ENCODE data around the gene ZBTB16. TPM values are rescaled to one million over a fixed set of nuclear protein-coding genes. Genes with fewer than 3 reads are reported as not detected.

Gene ZBTB16
- total RNA-seq, 3 donors from 2014 or later (not counting 1 experiment from before 2014, with no cell fraction given), result 104 to 224 (median 156) TPM

GRCh38 chr11:114151631-114152030 lies 92.1 kb downstream of the ZBTB16 start:
- intact Hi-C loops (cut with micrococcal nuclease), result no loop called here
- WGBS (ENCODE audit: insufficient coverage), result 100% methylated on average over 2 of the region's 2 CpGs
- no peak for ATAC-seq
- Mint-ChIP-seq H3K9me3 (no peaks in the 10 kb centered on the region), H3K27me3 (ENCODE audit: low read depth in 2 of 2) (no peaks in the 10 kb centered on the region), H3K27ac (peak overlapping the region; percentile 59 to 85), H3K4me1 (peaks cover 95 to 100% of the 10 kb centered on the region in 2 donors), H3K4me3 (peak overlapping the region; percentile 28), H3K36me3 (no peaks in the 10 kb centered on the region)
- TF ChIP-seq CTCF (IDR thresholded peaks at IDR 0.05), result no peak
- H3K9me3 ChIP-seq (ENCODE audit: control insufficient read depth, insufficient read depth, low read length), result no peaks in the 10 kb centered on the region
- peaks cover 2% of the 10 kb centered on the region for H3K36me3 ChIP-seq (ENCODE audit: control insufficient read depth, insufficient read depth, low read length)
- H3K4me1 ChIP-seq (ENCODE audit: control insufficient read depth, insufficient read depth, low read length), result peaks cover 73% of the 10 kb centered on the region
- no peak overlapping the region for H3K27ac ChIP-seq (ENCODE audit: low read length)
- H3K27me3 ChIP-seq (ENCODE audit: control insufficient read depth, insufficient read depth, low read length), result no peaks in the 10 kb centered on the region
- no peak overlapping the region for H3K4me3 ChIP-seq (ENCODE audit: low read length)
- DNase-seq, result no peak

- peaks cover 94 to 100% of the 10 kb centered on the region in 2 donors for H3K4me1 Mint-ChIP-seq
- peaks cover 6% of the 10 kb centered on the region for H3K36me3 ChIP-seq (ENCODE audit: control insufficient read depth, insufficient read depth, low read length)
- H3K27me3 ChIP-seq (ENCODE audit: control insufficient read depth, insufficient read depth, low read length), result no peaks in the 10 kb centered on the region
- 85% methylated on average over 3 of the region's 3 CpGs for WGBS (ENCODE audit: insufficient coverage)
- DNase-seq (no peak), ATAC-seq (no peak)
- H3K27me3 Mint-ChIP-seq (ENCODE audit: low read depth in 2 of 2), result no peaks in the 10 kb centered on the region
- H3K36me3 Mint-ChIP-seq, result no peaks in the 10 kb centered on the region
- TF ChIP-seq CTCF (IDR thresholded peaks at IDR 0.05), result no peak
- H3K4me1 ChIP-seq (ENCODE audit: control insufficient read depth, insufficient read depth, low read length), result peaks cover 78% of the 10 kb centered on the region
- no peaks in the 10 kb centered on the region for H3K9me3 Mint-ChIP-seq
- no peak overlapping the region for H3K27ac ChIP-seq (ENCODE audit: low read length)
- H3K27ac Mint-ChIP-seq, result peak overlapping the region; percentile 59 to 85
- no peak overlapping the region for H3K4me3 ChIP-seq (ENCODE audit: low read length)
- no peaks in the 10 kb centered on the region for H3K9me3 ChIP-seq (ENCODE audit: control insufficient read depth, insufficient read depth, low read length)
- peak overlapping the region; percentile 28 for H3K4me3 Mint-ChIP-seq
- intact Hi-C loops (cut with micrococcal nuclease), result no loop called here
Observed at GRCh38 chr11:114152162-114152561, 92.7 kb downstream of the ZBTB16 start.

- H3K27me3 ChIP-seq (ENCODE audit: control insufficient read depth, insufficient read depth, low read length), result no peaks in the 10 kb centered on the region
- Mint-ChIP-seq H3K27me3 (ENCODE audit: low read depth in 2 of 2) (no peaks in the 10 kb centered on the region), H3K27ac (peak overlapping the region; percentile 59 to 85), H3K4me3 (peak overlapping the region; percentile 7), H3K36me3 (no peaks in the 10 kb centered on the region), H3K4me1 (peaks cover 94 to 100% of the 10 kb centered on the region in 2 donors), H3K9me3 (no peaks in the 10 kb centered on the region)
- peaks cover 6% of the 10 kb centered on the region for H3K36me3 ChIP-seq (ENCODE audit: control insufficient read depth, insufficient read depth, low read length)
- intact Hi-C loops (cut with micrococcal nuclease), result no loop called here
- H3K4me1 ChIP-seq (ENCODE audit: control insufficient read depth, insufficient read depth, low read length), result peaks cover 84% of the 10 kb centered on the region
- TF ChIP-seq CTCF (IDR thresholded peaks at IDR 0.05), result no peak
- ATAC-seq (no peak), DNase-seq (no peak)
- 40% methylated on average over 2 of the region's 2 CpGs for WGBS (ENCODE audit: insufficient coverage)
- H3K27ac ChIP-seq (ENCODE audit: low read length), result no peak overlapping the region
- no peaks in the 10 kb centered on the region for H3K9me3 ChIP-seq (ENCODE audit: control insufficient read depth, insufficient read depth, low read length)
- no peak overlapping the region for H3K4me3 ChIP-seq (ENCODE audit: low read length)
Observed at GRCh38 chr11:114152785-114153184, 93.3 kb downstream of the ZBTB16 start.

- H3K27me3 ChIP-seq (ENCODE audit: control insufficient read depth, insufficient read depth, low read length), result no peaks in the 10 kb centered on the region
- H3K9me3 Mint-ChIP-seq, result no peaks in the 10 kb centered on the region
- TF ChIP-seq CTCF (IDR thresholded peaks at IDR 0.05), result no peak
- H3K9me3 ChIP-seq (ENCODE audit: control insufficient read depth, insufficient read depth, low read length), result no peaks in the 10 kb centered on the region
- peak overlapping the region; percentile 17 for H3K4me3 Mint-ChIP-seq
- DNase-seq, result no peak
- peaks cover 84% of the 10 kb centered on the region for H3K4me1 ChIP-seq (ENCODE audit: control insufficient read depth, insufficient read depth, low read length)
- no peaks in the 10 kb centered on the region for H3K36me3 Mint-ChIP-seq
- H3K27ac ChIP-seq (ENCODE audit: low read length), result no peak overlapping the region
- peaks cover 6% of the 10 kb centered on the region for H3K36me3 ChIP-seq (ENCODE audit: control insufficient read depth, insufficient read depth, low read length)
- 92% methylated on average over 4 of the region's 4 CpGs for WGBS (ENCODE audit: insufficient coverage)
- H3K4me1 Mint-ChIP-seq, result peaks cover 94 to 100% of the 10 kb centered on the region in 2 donors
- no peaks in the 10 kb centered on the region for H3K27me3 Mint-ChIP-seq (ENCODE audit: low read depth in 2 of 2)
- peak overlapping the region; percentile 59 to 85 for H3K27ac Mint-ChIP-seq
- no peak overlapping the region for H3K4me3 ChIP-seq (ENCODE audit: low read length)
- ATAC-seq, result no peak
- intact Hi-C loops (cut with micrococcal nuclease), result no loop called here
Observed at GRCh38 chr11:114153224-114153623, 93.7 kb downstream of the ZBTB16 start.

Measured in natural killer cell (primary cell).